Smooth muscle cell (in vitro differentiated cells): ENCODE results near the gene AACS. TPM values are rescaled to one million over a fixed set of nuclear protein-coding genes. Genes with fewer than 3 reads are reported as not detected.

Source experiments
- DNase-seq: peaks from one replicate; lab custom pipeline; 2025; ENCODE audit not compliant: unreplicated experiment; lab: John Stamatoyannopoulos, UW
- H2AFZ ChIP-seq: fragments of 200-600 bp; sonication (generic); 2 replicates; pipeline ENCODE4 v1.6.0; 2016; ENCODE audit warnings: antibody characterized with exemption, low read depth, mild to moderate bottlenecking
- H3F3A ChIP-seq: fragments of 200-600 bp; sonication (generic); 2 replicates; pipeline ENCODE4 v1.6.0; 2017; ENCODE audit warnings: antibody characterized with exemption, low read depth
- H3K27ac ChIP-seq: fragments of 200-600 bp; sonication (generic); 2 replicates; pipeline ENCODE4 v1.5.1; 2016; ENCODE audit warnings: low read depth, mild to moderate bottlenecking
- H3K27me3 ChIP-seq: fragments of 200-600 bp; sonication (generic); 2 replicates; pipeline ENCODE4 v1.6.1; 2016; ENCODE audit warnings: low read depth, mild to moderate bottlenecking
- H3K36me3 ChIP-seq: fragments of 200-600 bp; sonication (generic); 2 replicates; pipeline ENCODE4 v1.5.1; 2016; ENCODE audit warnings: low read depth
- H3K4me1 ChIP-seq: fragments of 200-600 bp; sonication (generic); 2 replicates; pipeline ENCODE4 v1.5.1; 2016; ENCODE audit warnings: low read depth
- H3K4me2 ChIP-seq: fragments of 200-600 bp; sonication (generic); 2 replicates; pipeline ENCODE4 v1.6.0; 2016; ENCODE audit warnings: mild to moderate bottlenecking
- H3K4me3 ChIP-seq: fragments of 200-600 bp; sonication (generic); 2 replicates; pipeline ENCODE4 v1.5.1; 2016; ENCODE audit warnings: mild to moderate bottlenecking
- H3K79me2 ChIP-seq: fragments of 200-600 bp; sonication (generic); 2 replicates; pipeline ENCODE4 v1.6.0; 2016; ENCODE audit warnings: low read depth, mild to moderate bottlenecking
- H3K9ac ChIP-seq: fragments of 200-600 bp; sonication (generic); 2 replicates; pipeline ENCODE4 v1.6.0; 2016; ENCODE audit warnings: low read depth
- H3K9me3 ChIP-seq: fragments of 200-600 bp; sonication (generic); replicated peaks from 2 replicates; pipeline ENCODE4 v1.5.1; 2016; ENCODE audit warnings: low read depth
- H4K20me1 ChIP-seq: fragments of 200-600 bp; sonication (generic); 2 replicates; pipeline ENCODE4 v1.6.0; 2016; ENCODE audit warnings: low read depth
- WGBS: methylation state at CpG from one replicate; pipeline ENCODE4 v1.1.7; 2016; ENCODE audit warnings: low lambda C conversion rate; 5-methylcytosine and 5-hydroxymethylcytosine counted together
- polyA plus RNA-seq: library from polyadenylated mRNA; unstranded; fragments of >200 nt; fragmentation: Nextera tagmentation; extraction: Ambion mirVana; gene quantifications from 2 replicates; pipeline ENCODE4 v1.2.1, GENCODE V29; 2016
- total RNA-seq: library from RNA; depleted of rRNA; stranded (reverse); fragments of >200 nt; gene quantifications from 2 replicates; pipeline ENCODE4 v1.2.3, GENCODE V29; 2014
- TF ChIP-seq, protein P1 (sequence below): fragments of 200-600 bp; sonication (generic); IDR thresholded peaks from 2 replicates; pipeline ENCODE4 v1.5.1; 2017; ENCODE audit warnings: borderline replicate concordance, mild to moderate bottlenecking, antibody characterized with exemption; ENCODE audit not compliant: insufficient read depth, poor library complexity, severe bottlenecking

The AACS gene
- total and polyA plus RNA-seq, 2 experiments from 2014 or later, result 8.0 to 15.6 TPM

DNA sequence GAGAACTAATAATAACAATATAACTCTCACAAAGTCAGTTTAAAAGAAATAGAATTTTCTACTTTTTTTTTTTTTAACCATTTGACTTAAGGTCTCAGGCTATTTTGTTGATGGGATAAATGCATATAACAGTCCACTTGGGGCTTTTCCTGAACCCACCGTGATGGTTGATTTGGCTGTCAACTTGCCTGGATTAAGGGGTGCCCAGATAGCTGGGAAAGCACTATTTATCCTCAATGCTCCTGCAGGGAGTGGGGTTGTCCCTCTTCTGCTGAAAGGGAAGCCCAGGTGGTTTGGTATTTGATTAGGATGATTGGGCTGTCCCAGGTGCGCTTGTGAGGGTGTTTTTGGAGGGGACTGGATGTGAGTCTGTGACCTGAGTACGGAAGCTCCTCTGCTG is 114.9 kb downstream of the AACS start:
- Histone ChIP-seq H4K20me1 (no peaks in the 10 kb centered on the region), H3K9me3 (no peaks in the 10 kb centered on the region), H3K4me1 (peaks cover 11% of the 10 kb centered on the region), H3K4me2 (no peak overlapping the region), H2AFZ (no peak overlapping the region), H3F3A (no peaks in the 10 kb centered on the region), H3K27me3 (peaks cover 25% of the 10 kb centered on the region), H3K9ac (no peak overlapping the region), H3K79me2 (no peaks in the 10 kb centered on the region), H3K4me3 (no peak overlapping the region), H3K27ac (no peak overlapping the region), H3K36me3 (no peaks in the 10 kb centered on the region)
- TF ChIP-seq, protein P1, sequence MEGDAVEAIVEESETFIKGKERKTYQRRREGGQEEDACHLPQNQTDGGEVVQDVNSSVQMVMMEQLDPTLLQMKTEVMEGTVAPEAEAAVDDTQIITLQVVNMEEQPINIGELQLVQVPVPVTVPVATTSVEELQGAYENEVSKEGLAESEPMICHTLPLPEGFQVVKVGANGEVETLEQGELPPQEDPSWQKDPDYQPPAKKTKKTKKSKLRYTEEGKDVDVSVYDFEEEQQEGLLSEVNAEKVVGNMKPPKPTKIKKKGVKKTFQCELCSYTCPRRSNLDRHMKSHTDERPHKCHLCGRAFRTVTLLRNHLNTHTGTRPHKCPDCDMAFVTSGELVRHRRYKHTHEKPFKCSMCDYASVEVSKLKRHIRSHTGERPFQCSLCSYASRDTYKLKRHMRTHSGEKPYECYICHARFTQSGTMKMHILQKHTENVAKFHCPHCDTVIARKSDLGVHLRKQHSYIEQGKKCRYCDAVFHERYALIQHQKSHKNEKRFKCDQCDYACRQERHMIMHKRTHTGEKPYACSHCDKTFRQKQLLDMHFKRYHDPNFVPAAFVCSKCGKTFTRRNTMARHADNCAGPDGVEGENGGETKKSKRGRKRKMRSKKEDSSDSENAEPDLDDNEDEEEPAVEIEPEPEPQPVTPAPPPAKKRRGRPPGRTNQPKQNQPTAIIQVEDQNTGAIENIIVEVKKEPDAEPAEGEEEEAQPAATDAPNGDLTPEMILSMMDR, result no peak
- DNase-seq, result no peak
- 90% methylated on average over 3 of the region's 3 CpGs for WGBS

DNA sequence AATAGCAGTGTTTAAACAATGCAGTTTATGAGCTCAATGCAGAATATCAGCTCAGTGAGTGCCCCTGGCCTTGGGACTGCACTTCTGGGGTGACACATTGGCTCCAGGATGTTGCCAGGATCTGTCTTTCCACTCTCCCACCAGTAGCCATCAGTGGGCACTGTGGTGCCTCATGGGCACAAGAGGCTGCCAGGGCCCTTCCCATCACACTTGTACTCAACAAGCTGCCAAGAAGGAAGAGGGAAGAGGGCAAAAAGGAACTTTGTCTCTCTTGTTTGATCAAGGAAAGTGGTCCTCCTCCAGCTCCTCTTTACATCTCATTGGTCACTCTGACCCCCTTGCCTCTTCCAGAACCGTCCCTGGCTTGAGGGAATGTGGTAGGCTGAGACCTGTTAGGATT is 115.9 kb downstream of the AACS start:
- TF ChIP-seq, protein P1, result no peak
- H3F3A ChIP-seq, result no peaks in the 10 kb centered on the region
- no peak overlapping the region for H3K4me3 ChIP-seq
- H3K36me3 ChIP-seq, result no peaks in the 10 kb centered on the region
- H3K4me2 ChIP-seq, result no peak overlapping the region
- no peaks in the 10 kb centered on the region for H4K20me1 ChIP-seq
- H3K4me1 ChIP-seq, result peaks cover 14% of the 10 kb centered on the region
- H3K9ac ChIP-seq, result no peak overlapping the region
- H2AFZ ChIP-seq, result no peak overlapping the region
- WGBS, result 90% methylated on average over 1 of the region's 1 CpG
- no peak for DNase-seq
- H3K27me3 ChIP-seq, result peaks cover 29% of the 10 kb centered on the region
- no peaks in the 10 kb centered on the region for H3K9me3 ChIP-seq
- H3K79me2 ChIP-seq, result no peaks in the 10 kb centered on the region
- no peak overlapping the region for H3K27ac ChIP-seq

DNA sequence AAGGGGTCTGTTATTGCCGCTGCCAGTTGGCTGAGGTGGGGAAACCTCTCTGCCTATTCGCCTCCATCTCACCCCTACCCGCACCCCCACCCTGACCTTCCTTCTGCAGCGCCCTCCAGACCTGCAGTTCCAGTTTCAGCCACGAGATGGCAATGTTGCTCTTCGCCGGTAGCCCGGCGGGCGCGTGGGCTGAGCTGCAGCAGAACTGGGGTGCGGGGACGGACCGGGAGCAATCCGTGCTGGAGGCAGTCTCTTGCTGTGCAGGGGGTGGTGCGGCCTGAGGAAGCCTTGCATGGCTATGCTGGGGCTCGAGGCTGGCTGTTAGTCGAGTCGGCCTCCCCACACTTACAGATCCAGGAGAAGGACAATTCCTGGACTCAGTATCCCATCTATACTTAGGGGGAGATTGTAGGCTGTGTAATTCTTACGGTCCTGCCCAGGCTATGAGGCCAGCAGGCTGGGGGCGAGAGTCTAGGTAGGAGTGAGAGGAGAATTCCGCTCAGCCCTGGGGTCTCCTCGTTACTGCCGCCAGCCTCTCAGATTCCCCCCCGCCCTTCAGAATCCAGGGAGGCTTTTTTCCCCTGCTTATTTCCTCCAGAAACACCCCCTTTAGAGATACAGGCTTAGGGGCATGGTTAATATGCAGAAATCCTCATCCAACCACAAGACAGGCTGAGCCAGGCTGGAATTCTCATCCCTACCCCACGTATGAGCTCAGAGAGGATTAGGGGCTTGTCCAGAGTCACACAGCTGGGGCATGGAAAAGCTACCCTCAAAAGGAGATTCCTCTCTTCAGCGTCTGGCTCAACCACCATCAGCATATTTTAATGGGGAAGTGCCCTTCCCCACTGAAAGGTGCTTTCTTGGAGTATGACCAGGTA is 118.2 kb downstream of the AACS start:
- no peaks in the 10 kb centered on the region for H4K20me1 ChIP-seq
- no peak overlapping the region for H2AFZ ChIP-seq
- H3K79me2 ChIP-seq, result no peaks in the 10 kb centered on the region
- TF ChIP-seq, protein P1, result peak; percentile 100
- no peak overlapping the region for H3K4me3 ChIP-seq
- H3K9ac ChIP-seq, result no peak overlapping the region
- no peaks in the 10 kb centered on the region for H3F3A ChIP-seq
- H3K4me1 ChIP-seq, result peaks cover 30% of the 10 kb centered on the region
- H3K4me2 ChIP-seq, result peak overlapping the region; percentile 78
- H3K27ac ChIP-seq, result no peak overlapping the region
- peak; percentile 70 for DNase-seq
- peaks cover 40% of the 10 kb centered on the region for H3K27me3 ChIP-seq
- H3K9me3 ChIP-seq, result no peaks in the 10 kb centered on the region
- 6% methylated on average over 27 of the region's 27 CpGs for WGBS
- H3K36me3 ChIP-seq, result no peaks in the 10 kb centered on the region
